ENCODE data around the gene PRKCB.
"Not testable (repeated sequence)": the region's sequence is repeated elsewhere in the genome, so short reads cannot be mapped to it uniquely, and the experiment has no call there.

PRKCB gene

DNA sequence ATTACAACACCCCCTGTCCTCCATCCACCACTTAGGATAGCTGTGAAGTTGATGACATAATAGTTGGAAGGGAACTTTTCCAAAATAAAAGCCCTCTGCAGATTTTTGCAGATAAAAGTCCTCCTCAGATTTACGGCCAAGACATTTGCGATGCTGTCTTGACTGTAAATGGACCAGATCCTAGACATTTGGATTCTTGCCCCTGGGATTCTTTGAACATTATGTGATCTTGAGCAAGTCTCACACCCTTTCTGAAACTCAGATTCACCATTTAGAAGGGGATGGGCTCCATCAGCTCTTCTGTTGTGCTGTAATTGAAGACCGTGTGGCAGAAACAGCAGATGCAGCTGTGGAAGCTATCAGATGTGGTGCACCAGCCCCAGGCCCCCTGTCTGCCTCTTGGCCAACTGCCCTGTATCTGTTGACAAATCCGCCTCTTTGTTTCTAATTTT is 266.5 kb downstream of the PRKCB start:
- no peak for DNase-seq

DNA sequence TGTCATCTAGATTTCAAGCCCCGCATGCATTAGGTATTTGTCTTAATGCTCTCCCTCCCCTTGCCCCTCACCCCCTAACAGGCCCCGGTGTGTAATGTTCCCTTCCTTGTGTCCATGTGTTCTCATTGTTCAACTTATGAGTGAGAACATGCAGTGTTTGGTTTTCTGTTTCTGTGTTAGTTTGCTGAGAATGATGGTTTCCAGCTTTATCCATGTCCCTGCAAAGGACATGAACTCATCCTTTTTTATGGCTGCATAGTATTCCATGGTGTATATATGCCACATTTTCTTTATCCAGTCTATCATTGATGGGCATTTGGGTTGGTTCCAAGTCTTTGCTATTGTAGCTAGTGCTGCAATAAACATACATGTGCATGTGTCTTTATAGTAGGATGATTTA is 269.7 kb downstream of the PRKCB start:
- DNase-seq = not testable (repeated sequence)

GRCh38 chr16:24108090-24108489 is 272.3 kb downstream of the PRKCB start:
- DNase-seq = not testable (repeated sequence)

GRCh38 chr16:24111724-24112302 is 276.0 kb downstream of the PRKCB start:
- DNase-seq = no peak

DNA sequence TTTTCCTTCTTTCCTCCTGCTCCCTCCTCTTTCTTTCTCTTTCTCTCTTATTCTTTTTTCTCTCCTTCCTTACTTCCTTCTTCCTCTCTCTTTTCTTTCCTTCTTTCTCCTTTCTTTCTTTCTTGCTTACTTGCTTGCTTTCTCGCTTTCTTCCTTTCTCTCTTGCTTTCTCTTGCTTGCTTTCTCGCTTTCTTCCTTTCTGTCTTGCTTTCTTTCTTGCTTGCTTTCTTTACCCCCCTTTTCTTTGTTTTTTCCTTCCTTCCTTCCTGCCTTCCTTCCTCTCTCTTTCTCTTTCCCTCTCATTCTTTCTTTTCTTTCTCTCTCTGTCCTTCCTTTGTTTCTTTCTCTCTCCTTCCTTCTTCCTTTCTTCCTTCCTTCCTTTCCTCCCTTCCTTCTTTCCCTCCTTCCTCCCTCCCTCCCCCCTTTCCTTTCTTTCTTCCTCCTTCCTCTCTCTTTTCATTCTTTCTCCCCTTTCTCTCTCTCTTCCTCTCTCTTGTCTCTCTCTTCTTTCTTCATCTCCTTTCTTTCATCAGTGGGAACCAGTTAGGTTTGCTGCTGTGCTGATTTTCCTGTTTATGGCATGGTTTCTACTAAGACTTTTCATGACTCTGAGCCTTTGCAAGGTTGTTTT is 277.4 kb downstream of the PRKCB start:
- no peak for DNase-seq

GRCh38 chr16:24114876-24115275 is 279.1 kb downstream of the PRKCB start:
- DNase-seq = no peak

DNA sequence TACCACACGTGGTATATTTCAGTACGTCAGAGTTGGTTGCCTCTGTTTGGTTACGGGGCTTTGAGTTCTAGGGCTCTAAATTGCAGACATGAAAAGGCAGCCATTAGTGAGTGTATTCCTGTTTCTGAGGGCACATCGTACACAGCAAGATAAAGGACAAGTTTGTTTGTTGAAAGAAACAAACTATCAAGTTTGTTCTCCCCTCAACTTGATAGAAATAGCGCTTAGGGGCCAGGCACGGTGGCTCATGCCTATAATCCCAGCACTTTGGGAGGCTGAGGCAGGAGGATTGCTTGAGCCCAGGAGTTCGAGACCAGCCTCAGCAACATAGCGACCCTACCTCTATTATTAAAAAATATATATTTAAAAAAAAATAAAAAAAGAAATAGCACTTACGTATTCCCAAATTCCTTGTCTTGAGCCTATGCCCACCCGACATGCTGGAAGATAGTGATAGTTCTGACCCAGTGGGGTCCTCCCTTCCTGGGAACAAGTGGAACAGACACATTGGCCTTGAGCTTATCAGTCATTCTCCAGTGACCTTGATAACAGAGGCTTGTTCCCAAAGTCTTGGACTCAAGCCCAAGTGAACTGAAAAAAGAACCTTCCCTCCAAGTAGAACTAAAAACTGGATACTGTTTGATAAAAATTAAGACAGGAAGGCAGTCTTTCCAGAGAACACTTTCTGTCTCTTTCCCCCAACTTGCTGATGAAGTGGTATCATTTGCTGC is 280.4 kb downstream of the PRKCB start:
- DNase-seq = no peak

GRCh38 chr16:24116989-24117388 is 281.2 kb downstream of the PRKCB start:
- no peak for DNase-seq

DNA sequence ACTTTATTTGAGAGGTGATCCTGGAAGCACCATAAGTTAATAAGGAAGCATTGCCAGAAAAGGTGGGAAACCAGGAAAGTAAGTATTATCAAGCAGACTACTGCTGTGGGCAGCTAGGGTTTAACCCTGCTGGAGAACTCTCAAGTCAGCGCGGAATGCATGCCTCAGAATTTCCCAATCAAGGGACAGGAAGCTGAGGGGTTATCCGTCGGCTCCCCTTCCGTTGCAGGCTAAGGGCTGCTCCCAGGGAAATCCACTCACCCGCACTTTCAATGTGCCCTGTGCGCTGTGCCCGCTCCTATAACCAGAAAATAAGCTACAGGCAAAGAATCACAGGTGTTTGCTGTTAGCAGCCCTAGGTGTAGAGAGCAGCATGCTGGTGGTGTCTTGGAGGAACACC is 281.9 kb downstream of the PRKCB start:
- no peak for DNase-seq

GRCh38 chr16:24118126-24118821 is 282.5 kb downstream of the PRKCB start:
- no peak for DNase-seq

GRCh38 chr16:24119807-24120206 is 284.0 kb downstream of the PRKCB start:
- DNase-seq = no peak

- DNase-seq = no peak
Observed at GRCh38 chr16:24123275-24123674, 287.5 kb downstream of the PRKCB start.

- DNase-seq = no peak
Observed at GRCh38 chr16:24124291-24124690, 288.5 kb downstream of the PRKCB start.

DNA sequence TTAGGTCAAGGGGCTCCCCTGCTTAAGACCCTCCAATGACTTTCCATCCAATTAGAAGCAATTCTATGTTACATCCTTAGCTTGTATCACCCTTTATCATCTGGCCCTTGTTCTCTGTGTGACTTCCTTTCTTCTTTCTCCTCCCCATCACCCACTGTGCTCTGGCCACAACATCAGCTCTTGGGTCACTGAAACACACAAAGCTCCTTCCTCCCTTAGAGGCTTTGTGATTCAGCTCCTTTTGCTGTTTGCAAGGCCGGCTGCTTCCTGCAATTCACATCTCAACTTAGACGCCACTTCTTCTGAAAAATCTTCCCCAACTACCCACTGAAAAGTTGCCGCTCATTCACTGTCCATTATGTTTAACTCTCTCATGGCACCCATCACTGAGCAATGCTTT is 289.4 kb downstream of the PRKCB start:
- no peak for DNase-seq

- no peak for DNase-seq
Observed at GRCh38 chr16:24129412-24129918, 293.7 kb downstream of the PRKCB start.

DNA sequence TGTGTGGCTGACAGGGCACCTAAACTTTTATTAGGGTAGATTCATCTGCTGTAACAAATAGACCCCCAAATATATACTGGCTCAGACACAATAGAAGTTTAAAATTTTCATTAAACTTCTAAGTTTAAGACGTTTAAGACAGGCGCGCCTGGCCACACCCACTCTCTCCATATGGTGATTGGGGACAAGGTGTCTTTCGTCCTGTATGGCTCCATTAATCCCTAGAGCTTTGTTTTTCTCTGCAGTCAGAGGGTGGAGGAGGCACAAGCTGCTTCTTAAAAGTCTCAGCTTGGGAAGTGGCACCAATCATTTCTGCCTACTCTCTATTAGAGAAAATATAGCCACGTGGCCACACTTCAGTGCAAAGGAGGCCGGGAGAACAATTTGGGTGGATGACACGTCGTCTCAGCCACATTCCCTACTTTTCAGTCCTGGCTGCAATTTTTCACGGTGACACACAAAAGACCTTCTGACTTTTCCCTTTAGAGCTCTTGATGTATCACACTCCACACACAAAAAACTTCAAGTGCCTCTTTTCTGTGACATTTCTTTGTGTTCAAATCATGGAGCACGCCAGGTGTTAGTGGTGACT is 294.8 kb downstream of the PRKCB start:
- no peak for DNase-seq

GRCh38 chr16:24131294-24131693 is 295.5 kb downstream of the PRKCB start:
- DNase-seq = no peak

DNA sequence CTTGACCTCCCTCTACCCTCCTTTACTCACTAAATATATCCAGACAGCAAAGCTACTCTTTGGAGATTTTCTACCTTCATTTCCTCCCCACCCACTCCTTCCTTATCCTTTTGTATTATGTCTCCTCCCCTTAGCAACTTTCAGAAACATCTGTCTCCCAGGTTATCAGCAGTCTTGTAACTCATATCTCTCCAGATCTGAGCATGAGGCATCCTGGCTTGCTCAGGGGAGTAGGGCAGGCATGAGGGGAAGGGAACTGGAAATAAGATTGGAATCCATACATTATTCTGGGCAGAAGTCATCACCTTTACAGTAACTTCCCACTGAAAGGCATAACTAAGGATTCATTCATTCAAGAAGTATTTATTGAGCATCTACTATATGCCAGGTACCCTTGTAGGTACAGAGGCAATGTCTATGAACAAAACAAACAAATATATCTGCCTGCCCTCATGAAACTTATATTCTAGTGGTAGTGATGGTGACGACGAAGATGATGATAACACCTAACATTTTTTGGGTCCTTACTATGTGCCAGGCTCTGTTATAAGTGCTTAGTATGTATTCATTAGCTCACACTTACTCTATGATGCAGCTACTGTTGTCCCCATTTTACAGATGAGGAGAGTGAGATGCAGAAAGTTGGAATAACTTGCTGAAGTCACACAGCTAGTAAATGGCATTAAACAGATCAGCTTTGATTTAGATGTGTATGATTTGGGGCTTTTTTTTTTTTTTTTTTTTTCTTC is 296.4 kb downstream of the PRKCB start:
- no peak for DNase-seq

GRCh38 chr16:24132797-24133155 is 297.0 kb downstream of the PRKCB start:
- DNase-seq = no peak

DNA sequence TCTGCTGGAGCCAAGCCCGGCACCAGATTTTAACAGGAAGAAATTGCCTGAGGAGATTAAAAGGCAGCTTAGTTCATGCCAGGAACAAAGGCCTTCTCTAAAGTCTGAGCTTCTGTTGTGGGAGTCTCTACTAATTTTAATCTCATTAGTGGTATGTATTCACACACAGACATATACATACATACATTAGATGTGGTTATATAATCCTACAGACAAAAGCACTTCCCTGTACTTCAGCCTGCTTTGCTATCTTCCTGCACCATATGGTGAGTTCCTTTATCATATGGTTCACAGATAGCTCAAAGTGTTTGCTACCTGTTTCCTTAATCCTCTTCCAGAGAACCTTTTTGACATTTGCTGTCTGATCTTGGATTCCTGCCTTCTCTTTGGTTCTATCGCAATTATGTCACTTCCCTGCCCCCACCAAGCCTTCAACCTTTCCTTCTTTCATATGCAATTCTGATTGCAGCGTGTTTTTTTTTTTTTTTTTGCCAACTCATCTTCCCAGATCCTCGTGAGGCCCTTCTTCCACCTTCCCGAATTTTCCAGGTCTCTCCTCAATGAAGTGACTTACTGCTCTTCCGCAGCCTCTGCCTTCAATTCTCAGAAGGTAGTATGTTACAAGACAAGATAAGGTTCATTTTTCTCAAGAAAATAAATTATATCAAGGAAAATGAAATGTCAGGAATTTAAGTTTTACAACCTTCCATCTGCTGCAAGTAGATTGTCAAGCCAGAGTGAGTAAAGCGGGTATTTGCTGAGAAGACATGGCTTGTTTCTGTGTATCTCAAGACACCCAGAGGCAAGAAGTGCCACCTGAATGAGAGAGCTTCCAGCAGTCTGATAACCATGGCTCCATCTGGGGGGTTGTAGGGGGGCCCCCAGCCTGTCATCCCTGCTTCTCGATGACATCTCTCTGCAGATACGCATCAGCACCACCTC is 300.1 kb downstream of the PRKCB start:
- DNase-seq = no peak

- DNase-seq = no peak
Observed at GRCh38 chr16:24138024-24138423, 302.2 kb downstream of the PRKCB start.
